ENCODE data around the gene SPDYE6. TPM values are rescaled to one million over a fixed set of nuclear protein-coding genes. Genes with fewer than 3 reads are reported as not detected.
"Not testable (repeated sequence)": the region's sequence is repeated elsewhere in the genome, so short reads cannot be mapped to it uniquely, and the experiment has no call there.

The SPDYE6 gene
- total RNA-seq, 1 experiment from 2014 or later = not detected

- DNase-seq (ENCODE audit: low read depth) = not testable (repeated sequence)
Observed at GRCh38 chr7:102364394-102364886, 8.2 kb upstream of the SPDYE6 start.

- DNase-seq (ENCODE audit: low read depth) = peak; percentile 99
Observed at GRCh38 chr7:102363549-102364393, 7.5 kb upstream of the SPDYE6 start.

GRCh38 chr7:102346983-102347382 is 9.3 kb downstream of the SPDYE6 start:
- DNase-seq (ENCODE audit: low read depth) = not testable (repeated sequence)

- DNase-seq (ENCODE audit: low read depth) = not testable (repeated sequence)
Observed at GRCh38 chr7:102340599-102341368, 15.5 kb downstream of the SPDYE6 start.

GRCh38 chr7:102337420-102337819 is 18.8 kb downstream of the SPDYE6 start:
- not testable (repeated sequence) for DNase-seq (ENCODE audit: low read depth)

GRCh38 chr7:102337002-102337401 is 19.2 kb downstream of the SPDYE6 start:
- DNase-seq (ENCODE audit: low read depth) = not testable (repeated sequence)

GRCh38 chr7:102335574-102335973 is 20.7 kb downstream of the SPDYE6 start:
- not testable (repeated sequence) for DNase-seq (ENCODE audit: low read depth)

GRCh38 chr7:102330666-102331460 is 25.4 kb downstream of the SPDYE6 start:
- not testable (repeated sequence) for DNase-seq (ENCODE audit: low read depth)

GRCh38 chr7:102329366-102329765 is 26.9 kb downstream of the SPDYE6 start:
- DNase-seq (ENCODE audit: low read depth) = not testable (repeated sequence)

- DNase-seq (ENCODE audit: low read depth) = not testable (repeated sequence)
Observed at GRCh38 chr7:102328863-102329262, 27.4 kb downstream of the SPDYE6 start.

- DNase-seq (ENCODE audit: low read depth) = not testable (repeated sequence)
Observed at GRCh38 chr7:102327183-102327582, 29.1 kb downstream of the SPDYE6 start.

- DNase-seq (ENCODE audit: low read depth) = no peak
Observed at GRCh38 chr7:102326157-102326889, 29.9 kb downstream of the SPDYE6 start.

GRCh38 chr7:102325106-102325505 is 31.1 kb downstream of the SPDYE6 start:
- not testable (repeated sequence) for DNase-seq (ENCODE audit: low read depth)

GRCh38 chr7:102323914-102324195 is 32.4 kb downstream of the SPDYE6 start:
- DNase-seq (ENCODE audit: low read depth) = no peak

GRCh38 chr7:102322202-102322715 is 34.0 kb downstream of the SPDYE6 start:
- DNase-seq (ENCODE audit: low read depth) = no peak

- DNase-seq (ENCODE audit: low read depth) = no peak
Observed at GRCh38 chr7:102321351-102322201, 34.7 kb downstream of the SPDYE6 start.

- no peak for DNase-seq (ENCODE audit: low read depth)
Observed at GRCh38 chr7:102320601-102321350, 35.5 kb downstream of the SPDYE6 start.

- DNase-seq (ENCODE audit: low read depth) = no peak
Observed at GRCh38 chr7:102320181-102320580, 36.1 kb downstream of the SPDYE6 start.

GRCh38 chr7:102319671-102320070 is 36.6 kb downstream of the SPDYE6 start:
- DNase-seq (ENCODE audit: low read depth) = no peak
